ENCODE results near the gene KMT5C.

Gene KMT5C

DNA sequence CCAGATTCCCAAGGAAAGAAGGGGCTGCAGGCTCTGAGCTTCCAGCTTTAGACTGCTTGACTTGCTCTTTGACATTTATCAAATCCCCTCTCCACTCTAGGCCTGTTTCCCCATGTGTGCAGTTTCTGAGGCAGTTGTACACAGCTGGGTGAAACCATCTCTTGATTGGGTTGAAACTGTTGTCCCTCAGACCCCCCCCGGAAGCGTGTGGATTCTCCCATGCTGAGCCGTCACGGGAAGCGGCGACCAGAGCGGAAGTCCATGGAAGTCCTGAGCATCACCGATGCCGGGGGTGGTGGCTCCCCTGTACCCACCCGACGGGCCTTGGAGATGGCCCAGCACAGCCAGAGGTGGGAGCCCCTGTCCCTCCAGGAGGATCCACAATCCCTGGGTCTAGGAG is 36.2 kb upstream of the KMT5C start:
- Histone ChIP-seq H3K9ac (ENCODE audit: low read depth, low read length, poor library complexity, severe bottlenecking) (no peak overlapping the region), H3K4me1 (ENCODE audit: insufficient read depth, low read length, poor library complexity, severe bottlenecking) (peaks cover 5% of the 10 kb centered on the region), H3K9me2 (replicated peaks; ENCODE audit: low read depth, low read length) (no peaks in the 10 kb centered on the region), H3K4me2 (ENCODE audit: low read depth, low read length, poor library complexity, severe bottlenecking) (no peak overlapping the region), H3K79me2 (ENCODE audit: insufficient read depth, low read length) (no peaks in the 10 kb centered on the region), H3F3A (ENCODE audit: low read depth) (no peaks in the 10 kb centered on the region), H2AFZ (ENCODE audit: low read length) (no peak overlapping the region), H4K20me1 (ENCODE audit: insufficient read depth, low read length, poor library complexity, severe bottlenecking) (no peaks in the 10 kb centered on the region), H3K36me3 (ENCODE audit: insufficient read depth, low read length) (no peaks in the 10 kb centered on the region), H3K4me3 (ENCODE audit: low read length, poor library complexity, severe bottlenecking) (no peak overlapping the region), H3K27me3 (ENCODE audit: insufficient read depth, low read length, poor library complexity, severe bottlenecking) (no peaks in the 10 kb centered on the region), H3K9me3 (ENCODE audit: insufficient read depth, low read depth, low read length) (no peaks in the 10 kb centered on the region)
- TF ChIP-seq EZH2phosphoT487 (IDR thresholded peaks at IDR 0.05; ENCODE audit: borderline replicate concordance) (no peak), CTCF (conservative IDR thresholded peaks at IDR 0.05; ENCODE audit: low read length) (no peak)

- Histone ChIP-seq H3K4me2 (ENCODE audit: low read depth, low read length, poor library complexity, severe bottlenecking) (no peak overlapping the region), H3K36me3 (ENCODE audit: insufficient read depth, low read length) (no peaks in the 10 kb centered on the region), H3K27me3 (ENCODE audit: insufficient read depth, low read length, poor library complexity, severe bottlenecking) (no peaks in the 10 kb centered on the region), H3F3A (ENCODE audit: low read depth) (no peaks in the 10 kb centered on the region), H4K20me1 (ENCODE audit: insufficient read depth, low read length, poor library complexity, severe bottlenecking) (no peaks in the 10 kb centered on the region), H3K4me3 (ENCODE audit: low read length, poor library complexity, severe bottlenecking) (no peak overlapping the region), H2AFZ (ENCODE audit: low read length) (no peak overlapping the region), H3K9me3 (ENCODE audit: insufficient read depth, low read depth, low read length) (no peaks in the 10 kb centered on the region), H3K79me2 (ENCODE audit: insufficient read depth, low read length) (no peaks in the 10 kb centered on the region), H3K9me2 (replicated peaks; ENCODE audit: low read depth, low read length) (no peaks in the 10 kb centered on the region), H3K4me1 (ENCODE audit: insufficient read depth, low read length, poor library complexity, severe bottlenecking) (peaks cover 5% of the 10 kb centered on the region), H3K9ac (ENCODE audit: low read depth, low read length, poor library complexity, severe bottlenecking) (no peak overlapping the region)
- no peak for TF ChIP-seq EZH2phosphoT487 (IDR thresholded peaks at IDR 0.05; ENCODE audit: borderline replicate concordance)
- TF ChIP-seq CTCF (conservative IDR thresholded peaks at IDR 0.05; ENCODE audit: low read length): no peak
These were observed 35.2 kb upstream of the KMT5C start for GRCh38 chr19:55304279-55304978.

DNA sequence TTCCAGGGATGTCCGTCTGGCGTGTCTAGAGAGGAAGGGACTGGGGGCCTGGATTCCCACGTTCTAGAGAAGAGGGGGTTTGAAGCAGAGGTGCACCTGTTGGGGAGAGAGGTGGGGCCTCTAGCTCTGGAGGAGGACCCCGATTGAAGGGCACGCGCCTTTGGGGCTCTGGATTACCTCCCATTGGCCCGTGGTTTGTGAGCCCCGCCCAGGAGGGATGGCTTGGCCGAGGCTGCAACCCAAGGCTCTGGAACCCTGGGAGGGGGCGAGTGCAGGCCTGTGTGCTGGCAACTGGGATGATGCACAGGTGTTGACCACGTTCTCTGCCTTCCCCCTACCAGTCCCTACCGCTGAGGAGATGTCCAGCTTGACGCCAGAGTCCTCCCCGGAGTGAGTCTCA is 34.7 kb upstream of the KMT5C start:
- no peaks in the 10 kb centered on the region for H3K9me3 ChIP-seq (ENCODE audit: insufficient read depth, low read depth, low read length)
- peaks cover 5% of the 10 kb centered on the region for H3K4me1 ChIP-seq (ENCODE audit: insufficient read depth, low read length, poor library complexity, severe bottlenecking)
- TF ChIP-seq EZH2phosphoT487 (IDR thresholded peaks at IDR 0.05; ENCODE audit: borderline replicate concordance) (no peak), CTCF (conservative IDR thresholded peaks at IDR 0.05; ENCODE audit: low read length) (no peak)
- H3K27me3 ChIP-seq (ENCODE audit: insufficient read depth, low read length, poor library complexity, severe bottlenecking): no peaks in the 10 kb centered on the region
- H3K9ac ChIP-seq (ENCODE audit: low read depth, low read length, poor library complexity, severe bottlenecking): no peak overlapping the region
- no peak overlapping the region for H3K4me2 ChIP-seq (ENCODE audit: low read depth, low read length, poor library complexity, severe bottlenecking)
- no peaks in the 10 kb centered on the region for H3K9me2 ChIP-seq (replicated peaks; ENCODE audit: low read depth, low read length)
- no peaks in the 10 kb centered on the region for H4K20me1 ChIP-seq (ENCODE audit: insufficient read depth, low read length, poor library complexity, severe bottlenecking)
- H3F3A ChIP-seq (ENCODE audit: low read depth): no peaks in the 10 kb centered on the region
- no peaks in the 10 kb centered on the region for H3K79me2 ChIP-seq (ENCODE audit: insufficient read depth, low read length)
- no peak overlapping the region for H3K4me3 ChIP-seq (ENCODE audit: low read length, poor library complexity, severe bottlenecking)
- H3K36me3 ChIP-seq (ENCODE audit: insufficient read depth, low read length): no peaks in the 10 kb centered on the region
- no peak overlapping the region for H2AFZ ChIP-seq (ENCODE audit: low read length)
